HL-60 (cell line): Measurements from ENCODE around the gene FAT1.

Source experiments
- DNase-seq, 2 experiments: peaks; one replicate each; pipeline ENCODE4 v3.0.0-alpha.2; 2010 to 2020; ENCODE audit warnings: low read depth in 1 of 2, low spot score in 1 of 2
- H3K27ac ChIP-seq: fragments of 250-450 bp; sonication (Bioruptor Pico); replicated peaks from 2 replicates; pipeline ENCODE4 v1.5.1; 2020; ENCODE audit warnings: mild to moderate bottlenecking, moderate library complexity
- H3K27me3 ChIP-seq: fragments of 250-450 bp; sonication (Bioruptor Pico); 2 replicates; pipeline ENCODE4 v1.5.1; 2021; ENCODE audit warnings: mild to moderate bottlenecking, moderate library complexity; ENCODE audit not compliant: insufficient read depth, poor library complexity, severe bottlenecking
- H3K4me3 ChIP-seq: replicated peaks from 2 replicates; pipeline ENCODE4 v1.5.1; 2011; ENCODE audit warnings: mild to moderate bottlenecking, control low read depth, low read length; ENCODE audit not compliant: insufficient read depth
- CTCF ChIP-seq: IDR thresholded peaks from one replicate; pipeline ENCODE4 v1.5.1; 2011; ENCODE audit warnings: low read length, control low read depth, inconsistent platforms; ENCODE audit not compliant: insufficient read depth
- GABPA ChIP-seq: IDR thresholded peaks from 2 replicates; pipeline ENCODE4 v1.6.1; 2012; ENCODE audit warnings: low read depth
- POLR2AphosphoS5 ChIP-seq: IDR thresholded peaks from 2 replicates; pipeline ENCODE4 v1.6.1; 2012; ENCODE audit warnings: low read depth
- REST ChIP-seq: IDR thresholded peaks from 2 replicates; pipeline ENCODE4 v1.6.1; 2012; ENCODE audit warnings: low read depth; ENCODE audit not compliant: insufficient replicate concordance
- SPI1 ChIP-seq: IDR thresholded peaks from 2 replicates; pipeline ENCODE4 v1.6.1; 2012; ENCODE audit warnings: low read depth, mild to moderate bottlenecking, borderline replicate concordance

The FAT1 gene

GRCh38 chr4:186691396-186691795 is 32.3 kb downstream of the FAT1 start:
- TF ChIP-seq GABPA (no peak), CTCF (no peak), SPI1 (no peak), REST (no peak), POLR2AphosphoS5 (no peak)
- Histone ChIP-seq H3K27me3 (no peaks in the 10 kb centered on the region), H3K4me3 (no peak overlapping the region), H3K27ac (no peak overlapping the region)
- DNase-seq, result no peak

GRCh38 chr4:186689476-186689875 is 34.2 kb downstream of the FAT1 start:
- H3K27me3 ChIP-seq, result no peaks in the 10 kb centered on the region
- H3K27ac ChIP-seq, result no peak overlapping the region
- H3K4me3 ChIP-seq, result no peak overlapping the region
- DNase-seq, result no peak
- TF ChIP-seq GABPA (no peak), POLR2AphosphoS5 (no peak), REST (no peak), SPI1 (no peak), CTCF (no peak)

- no peak overlapping the region for H3K27ac ChIP-seq
- H3K4me3 ChIP-seq, result no peak overlapping the region
- no peak for TF ChIP-seq GABPA
- no peak for TF ChIP-seq CTCF
- TF ChIP-seq REST, result no peak
- no peak for TF ChIP-seq POLR2AphosphoS5
- TF ChIP-seq SPI1, result no peak
- no peak for DNase-seq
- no peaks in the 10 kb centered on the region for H3K27me3 ChIP-seq
Observed at GRCh38 chr4:186688150-186688943, 35.3 kb downstream of the FAT1 start.
